ENCODE data around the gene LMO3. TPM values are rescaled to one million over a fixed set of nuclear protein-coding genes. Genes with fewer than 3 reads are reported as not detected.

Gene LMO3
- polyA plus RNA-seq, 3 donors, result 7.0 to 74.8 (median 34.2) TPM

DNA sequence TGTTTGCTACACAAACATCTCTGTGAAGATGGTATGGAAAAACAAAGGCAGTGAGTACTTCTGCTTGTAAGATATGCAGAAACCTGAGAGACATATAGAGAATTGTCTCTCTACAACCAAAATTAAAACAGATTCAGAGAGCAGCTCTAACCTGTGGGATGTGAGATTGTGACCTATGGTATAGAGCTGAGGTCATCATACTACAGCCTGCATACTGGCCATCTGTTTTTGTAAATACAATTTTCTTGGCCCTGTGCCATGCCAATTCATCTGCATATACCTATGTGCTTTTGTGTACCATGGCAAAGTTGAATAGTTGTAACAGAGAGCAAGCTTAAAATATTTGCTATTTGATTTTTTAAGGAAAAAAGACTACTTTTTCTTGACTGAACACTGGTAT is 99.6 kb downstream of the LMO3 start:
- no peak overlapping the region for H3K27ac ChIP-seq (ENCODE audit: low read depth, low read length)

DNA sequence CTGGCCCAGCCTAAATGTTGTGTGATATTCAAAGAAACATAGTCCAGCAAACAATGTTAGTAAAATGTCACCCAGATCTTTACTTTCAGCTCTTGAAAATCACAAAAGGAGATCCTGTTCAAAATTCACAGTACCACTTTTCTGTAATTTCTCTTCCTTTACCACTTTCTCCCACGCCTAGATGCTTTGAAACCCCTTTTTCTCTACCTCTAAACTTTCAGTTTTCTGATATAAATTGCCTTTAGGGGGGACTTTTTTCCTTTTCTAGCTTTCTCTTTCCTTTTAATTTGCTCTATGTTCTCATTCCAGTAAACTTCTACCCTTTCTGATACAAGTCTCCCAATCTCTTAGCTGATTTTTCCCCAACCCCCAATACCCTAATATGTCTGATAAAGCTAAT is 101.8 kb downstream of the LMO3 start:
- H3K27ac ChIP-seq (ENCODE audit: low read depth, low read length), result no peak overlapping the region
- WGBS, 3 donors, result 63 to 84% (median 73%) methylated on average over 1 of the region's 1 CpG

DNA sequence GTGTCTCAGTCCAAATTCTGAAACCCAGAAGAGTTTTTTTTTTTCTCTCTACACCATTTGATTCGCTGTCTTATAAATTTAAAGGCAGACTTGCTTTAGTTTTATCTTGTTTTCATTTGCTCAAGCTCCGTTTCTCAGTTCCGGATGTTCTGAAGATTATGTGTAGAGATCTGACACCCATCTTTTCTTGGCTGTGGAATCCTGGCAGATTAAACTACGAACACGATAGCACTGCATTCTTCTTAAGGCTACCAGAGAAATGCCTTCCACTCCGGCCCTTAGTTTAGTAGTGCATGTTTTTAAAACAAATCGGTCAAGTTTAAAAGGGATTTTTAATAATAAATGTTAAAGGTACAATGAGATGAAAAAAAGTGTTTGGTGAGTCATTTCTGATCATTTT is 106.4 kb downstream of the LMO3 start:
- no peak overlapping the region for H3K27ac ChIP-seq (ENCODE audit: low read depth, low read length)
- 32 to 75% (median 65%) methylated on average over 7 of the region's 7 CpGs for WGBS, 3 donors

Data from adipose tissue (tissue), 3 donors.